Spleen (tissue), 11 donors: ENCODE results near the gene COL19A1. TPM values are rescaled to one million over a fixed set of nuclear protein-coding genes. Genes with fewer than 3 reads are reported as not detected.

ENCODE experiments used
- DNase-seq: peaks from one replicate; pipeline ENCODE4 v3.0.0-alpha.2; 2020
- H3K27ac ChIP-seq, 8 donors: fragments of 200-600 bp; sonication (generic) in 7 of 8; 1 replicate in 4 of 8; 2 replicates in 4 of 8; pipeline versions ENCODE4 v1.5.0 to v1.8.0; 2016 to 2021; ENCODE audit warnings: inconsistent platforms in 4 of 8, mild to moderate bottlenecking in 4 of 8, moderate library complexity in 1 of 8
- H3K27me3 ChIP-seq, 7 donors: fragments of 200-600 bp; sonication (generic) in 6 of 7; replicated peaks in 1 of 7; 1 replicate in 4 of 7; 2 replicates in 3 of 7; pipeline versions ENCODE4 v1.5.0 to v1.8.0; 2016 to 2021; ENCODE audit warnings: inconsistent platforms in 3 of 7, mild to moderate bottlenecking in 1 of 7
- H3K36me3 ChIP-seq, 6 donors: fragments of 200-600 bp; sonication (generic) in 5 of 6; 1 replicate in 4 of 6; 2 replicates in 2 of 6; pipeline versions ENCODE4 v1.5.0 to v1.8.0; 2016 to 2021; ENCODE audit warnings: inconsistent platforms in 2 of 6
- H3K4me1 ChIP-seq, 6 donors: fragments of 200-600 bp; sonication (generic) in 5 of 6; 1 replicate in 3 of 6; 2 replicates in 3 of 6; pipeline versions ENCODE4 v1.5.0 to v1.8.0; 2016 to 2021; ENCODE audit warnings: inconsistent platforms in 3 of 6
- H3K4me3 ChIP-seq, 8 donors: fragments of 200-600 bp; sonication (generic) in 7 of 8; 1 replicate in 4 of 8; 2 replicates in 4 of 8; pipeline versions ENCODE4 v1.5.0 to v1.8.0; 2016 to 2021; ENCODE audit warnings: inconsistent platforms in 4 of 8, mild to moderate bottlenecking in 4 of 8, moderate library complexity in 2 of 8
- H3K9me3 ChIP-seq, 8 donors: fragments of 200-600 bp; sonication (generic) in 7 of 8; 1 replicate in 4 of 8; 2 replicates in 4 of 8; pipeline versions ENCODE4 v1.5.0 to v1.8.0; 2016 to 2021; ENCODE audit warnings: inconsistent platforms in 4 of 8
- CTCF ChIP-seq, 11 experiments: fragments of 200-600 bp in 7 of 11; fragments of 450-650 bp in 4 of 11; sonication (generic) in 4 of 11; IDR thresholded peaks in 8 of 11; conservative IDR thresholded peaks in 3 of 11; 1 replicate in 7 of 11; 2 replicates in 4 of 11; pipeline versions ENCODE4 v1.4.0 to v1.8.0; 2016 to 2021; ENCODE audit warnings: antibody characterized with exemption in 11 of 11, inconsistent platforms in 4 of 11, mild to moderate bottlenecking in 1 of 11
- POLR2A ChIP-seq, 3 donors: fragments of 450-650 bp; IDR thresholded peaks; one replicate each; pipeline ENCODE4 v1.5.1; 2017; ENCODE audit warnings: antibody characterized with exemption in 3 of 3, mild to moderate bottlenecking in 1 of 3
- POLR2AphosphoS5 ChIP-seq, 3 donors: sonication (generic); formaldehyde crosslinking; IDR thresholded peaks; one replicate each; pipeline ENCODE4 v1.5.1; 2017; ENCODE audit warnings: antibody characterized with exemption in 3 of 3
- WGBS, 5 donors: extraction: QIAGEN DNeasy Blood & Tissue Kit in 3 of 5; methylation state at CpG; one replicate each; pipeline versions ENCODE4 v1.1.5 to v1.1.7; 2013 to 2018; 5-methylcytosine and 5-hydroxymethylcytosine counted together
- intact Hi-C: fragments of 100-400 bp; cut with DNase I; formaldehyde crosslinking; loops from one replicate; pipeline ENCODE4 v1.15.0; 2023; ENCODE audit warnings: low total_unique reads
- polyA plus RNA-seq, 3 donors: library from polyadenylated mRNA; stranded (reverse); fragments of 200-250 nt; gene quantifications; one replicate each; pipeline ENCODE4 v1.2.1, GENCODE V29; 2013
- total RNA-seq, 7 donors: library from RNA; depleted of rRNA in 3 of 7; stranded (reverse); fragments of >200 nt in 3 of 7; fragmentation: NEBNext Ultra II Directional in 4 of 7; extraction: Animal tissue kit (Norgen Biotek cat#: 25700) in 4 of 7; gene quantifications; one replicate each; pipeline versions ENCODE4 v1.1.0 to v1.2.1, GENCODE V29; 2016 to 2021
- donor health status: healthy with polysubstance abuse.
- donor health status: DM: no; HTN: no; CAD: no; lungs with moderate emphysema.
- donor health status: DM: no; HTN: no; CAD: no.
- donor health status: Bipolar disorder and iron deficiency.
- donor health status: healthy.
- donor health status: DM: no; HTN: no; CAD: no.
- donor health status: DM: yes; HTN: yes; CAD: no.

COL19A1 gene
- total and polyA plus RNA-seq, 10 donors, result 0.48 to 14.5 (median 10.2) TPM

DNA sequence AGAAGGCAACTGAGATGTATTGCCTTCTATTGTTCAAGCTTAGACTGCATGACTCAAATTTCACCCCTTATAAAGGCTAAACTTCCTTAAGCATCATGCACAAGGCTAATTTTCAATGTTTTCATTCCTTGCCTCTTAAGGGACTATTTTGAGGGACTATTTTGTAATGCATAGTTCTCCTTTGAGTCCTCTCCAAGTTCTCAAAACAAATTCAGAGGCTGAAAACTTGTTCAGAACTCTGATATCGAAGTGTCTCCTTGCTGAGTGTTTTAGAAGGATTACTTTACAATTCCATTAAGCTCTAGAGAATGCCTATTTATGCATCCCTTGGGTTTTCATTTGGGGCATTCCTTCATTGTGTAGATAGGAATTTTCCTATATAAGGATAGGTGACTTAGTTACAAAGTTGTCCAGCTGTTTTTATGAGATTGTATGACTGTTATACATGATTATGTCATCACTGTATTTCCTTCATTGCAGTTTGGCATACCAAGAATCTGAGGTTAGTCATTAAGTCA is 41.7 kb downstream of the COL19A1 start:
- Histone ChIP-seq H3K4me1 (peaks cover 0 to 4% (median 0%) of the 10 kb centered on the region in 6 donors), H3K27ac (no peak overlapping the region), H3K27me3 (no peaks in the 10 kb centered on the region), H3K9me3 (no peaks in the 10 kb centered on the region), H3K4me3 (no peak overlapping the region), H3K36me3 (peaks cover 0 to 5% (median 0%) of the 10 kb centered on the region in 6 donors)
- intact Hi-C loops, result no loop called here
- WGBS, 5 donors, result 72 to 91% (median 79%) methylated on average over 1 of the region's 1 CpG
- no peak for TF ChIP-seq CTCF (IDR thresholded peaks at IDR 0.05 in 8 of 11, conservative IDR thresholded peaks at IDR 0.05 in 3 of 11)
- TF ChIP-seq POLR2AphosphoS5 (IDR thresholded peaks at IDR 0.05), result no peak
- TF ChIP-seq POLR2A (IDR thresholded peaks at IDR 0.05), result no peak
- no peak for DNase-seq

- peaks cover 0 to 18% (median 1%) of the 10 kb centered on the region in 6 donors for H3K4me1 ChIP-seq
- DNase-seq, result no peak
- no peak overlapping the region for H3K4me3 ChIP-seq
- intact Hi-C loops, result no loop called here
- no peaks in the 10 kb centered on the region for H3K9me3 ChIP-seq
- H3K27me3 ChIP-seq, result no peaks in the 10 kb centered on the region
- no peaks in the 10 kb centered on the region for H3K36me3 ChIP-seq
- no peak for TF ChIP-seq POLR2AphosphoS5 (IDR thresholded peaks at IDR 0.05)
- TF ChIP-seq POLR2A (IDR thresholded peaks at IDR 0.05), result no peak
- TF ChIP-seq CTCF (IDR thresholded peaks at IDR 0.05 in 8 of 11, conservative IDR thresholded peaks at IDR 0.05 in 3 of 11), result no peak
- no peak overlapping the region for H3K27ac ChIP-seq
These were observed 47.0 kb downstream of the COL19A1 start for GRCh38 chr6:69913361-69913760.

GRCh38 chr6:69914015-69914485 is 47.7 kb downstream of the COL19A1 start:
- Histone ChIP-seq H3K27me3 (no peaks in the 10 kb centered on the region), H3K4me3 (no peak overlapping the region), H3K9me3 (no peaks in the 10 kb centered on the region), H3K27ac (peak overlapping the region in 2 of 8 donors; percentile 41 to 59), H3K4me1 (peaks cover 0 to 18% (median 1%) of the 10 kb centered on the region in 6 donors), H3K36me3 (no peaks in the 10 kb centered on the region)
- 48 to 80% (median 67%) methylated on average over 2 of the region's 2 CpGs for WGBS, 5 donors
- intact Hi-C loops, result no loop called here
- TF ChIP-seq POLR2AphosphoS5 (IDR thresholded peaks at IDR 0.05), result no peak
- TF ChIP-seq CTCF (IDR thresholded peaks at IDR 0.05 in 8 of 11, conservative IDR thresholded peaks at IDR 0.05 in 3 of 11), result no peak
- no peak for TF ChIP-seq POLR2A (IDR thresholded peaks at IDR 0.05)
- DNase-seq, result no peak

GRCh38 chr6:69915346-69915745 is 49.0 kb downstream of the COL19A1 start:
- intact Hi-C loops, result no loop called here
- no peak overlapping the region for H3K27ac ChIP-seq
- WGBS, 5 donors, result 80 to 92% (median 88%) methylated on average over 2 of the region's 2 CpGs
- no peaks in the 10 kb centered on the region for H3K27me3 ChIP-seq
- H3K4me3 ChIP-seq, result no peak overlapping the region
- no peaks in the 10 kb centered on the region for H3K36me3 ChIP-seq
- TF ChIP-seq CTCF (IDR thresholded peaks at IDR 0.05 in 8 of 11, conservative IDR thresholded peaks at IDR 0.05 in 3 of 11) (no peak), POLR2AphosphoS5 (IDR thresholded peaks at IDR 0.05) (no peak), POLR2A (IDR thresholded peaks at IDR 0.05) (no peak)
- peaks cover 0 to 18% (median 1%) of the 10 kb centered on the region in 6 donors for H3K4me1 ChIP-seq
- DNase-seq, result no peak
- no peaks in the 10 kb centered on the region for H3K9me3 ChIP-seq
